Activated T-cell treated with anti-CD3 and anti-CD28 coated beads for 4 hours (primary cell): ENCODE results near the gene SNX33.
"Not testable (repeated sequence)": the region's sequence is repeated elsewhere in the genome, so short reads cannot be mapped to it uniquely, and the experiment has no call there.

ENCODE experiments used
- DNase-seq: peaks from one replicate; pipeline ENCODE4 v3.0.0-alpha.2; 2020

Gene SNX33

GRCh38 chr15:75647370-75648155, at the start of gene SNX33:
SNX33 (plus strand) TSS chr15:75647912; CDS start chr15:75649103, 1,191 bp downstream.
- peak; percentile 50 for DNase-seq

GRCh38 chr15:75598361-75598760, 49.4 kb upstream of the SNX33 start:
- DNase-seq, result no peak

GRCh38 chr15:75599401-75599800, 48.3 kb upstream of the SNX33 start:
- no peak for DNase-seq

GRCh38 chr15:75606026-75606425, 41.7 kb upstream of the SNX33 start:
- DNase-seq, result no peak

- DNase-seq, result no peak
Measured at GRCh38 chr15:75606711-75607699, 40.7 kb upstream of the SNX33 start.

- DNase-seq, result no peak
Measured at GRCh38 chr15:75616766-75617165, 30.9 kb upstream of the SNX33 start.

- DNase-seq, result no peak
Measured at GRCh38 chr15:75620058-75620820, 27.5 kb upstream of the SNX33 start.

- DNase-seq, result no peak
Measured at GRCh38 chr15:75620841-75621391, 26.8 kb upstream of the SNX33 start.

GRCh38 chr15:75622505-75622904, 25.2 kb upstream of the SNX33 start:
- no peak for DNase-seq

GRCh38 chr15:75625542-75626347, 22.0 kb upstream of the SNX33 start, which contains the start of gene SNUPN:
SNUPN (minus strand) TSS chr15:75625725; CDS start chr15:75621051, 4,674 bp downstream.
- DNase-seq, result peak; percentile 90

- DNase-seq, result no peak
Measured at GRCh38 chr15:75631935-75632334, 15.8 kb upstream of the SNX33 start.

- not testable (repeated sequence) for DNase-seq
Measured at GRCh38 chr15:75633922-75634321, 13.8 kb upstream of the SNX33 start.

- no peak for DNase-seq
Measured at GRCh38 chr15:75636026-75636425, 11.7 kb upstream of the SNX33 start.

GRCh38 chr15:75637245-75638009, 10.3 kb upstream of the SNX33 start:
- DNase-seq, result no peak

- DNase-seq, result no peak
Measured at GRCh38 chr15:75639191-75639708, 8.5 kb upstream of the SNX33 start.

- DNase-seq, result peak; percentile 87
Measured at GRCh38 chr15:75639709-75640482, 7.8 kb upstream of the SNX33 start, which contains the start of gene IMP3. IMP3 (minus strand) TSS chr15:75640224; CDS start chr15:75640168, 56 bp downstream.

- no peak for DNase-seq
Measured at GRCh38 chr15:75640483-75641178, 7.1 kb upstream of the SNX33 start.

- no peak for DNase-seq
Measured at GRCh38 chr15:75641179-75641503, 6.6 kb upstream of the SNX33 start.

- DNase-seq, result no peak
Measured at GRCh38 chr15:75641603-75642002, 6.1 kb upstream of the SNX33 start.
